ENCODE results near the gene SPAAR.

- no peak for TF ChIP-seq SIN3A (IDR thresholded peaks at IDR 0.05; ENCODE audit: borderline replicate concordance, insufficient read depth, low read length)
- no peak for TF ChIP-seq POLR2AphosphoS5 (IDR thresholded peaks at IDR 0.05; ENCODE audit: low read depth, low read length)
- no peak for TF ChIP-seq TAF1 (IDR thresholded peaks at IDR 0.05; ENCODE audit: borderline replicate concordance, insufficient read depth, low read length)
- TF ChIP-seq REST (IDR thresholded peaks at IDR 0.05; ENCODE audit: insufficient read depth in 1 of 2, low read depth in 2 of 2, low read length in 2 of 2), result no peak
- no peak for TF ChIP-seq FOXP2 (optimal IDR thresholded peaks at IDR 0.05; ENCODE audit: borderline replicate concordance, extremely low read depth, extremely low read length, insufficient read depth)
These were observed 36.8 kb upstream of the SPAAR start for GRCh38 chr9:35872505-35872904.
